Measurements from ENCODE around the gene SLC35F2. TPM values are rescaled to one million over a fixed set of nuclear protein-coding genes. Genes with fewer than 3 reads are reported as not detected.

The SLC35F2 gene
- polyA plus RNA-seq, 1 donor from 2014 or later = 0.59 TPM

GRCh38 chr11:107851704-107852310, 6.8 kb downstream of the SLC35F2 start:
- H3F3A ChIP-seq (ENCODE audit: insufficient read depth, low read length, poor library complexity, severe bottlenecking) = no peaks in the 10 kb centered on the region
- peaks cover 5% of the 10 kb centered on the region for H3K27me3 ChIP-seq (ENCODE audit: insufficient read depth, low read depth, low read length)
- H4K20me1 ChIP-seq (ENCODE audit: insufficient read depth) = no peaks in the 10 kb centered on the region
- H3K9me3 ChIP-seq (ENCODE audit: low read length) = no peaks in the 10 kb centered on the region
- H2AFZ ChIP-seq (ENCODE audit: low read depth, low read length) = no peak overlapping the region
- H3K9me2 ChIP-seq (ENCODE audit: insufficient read depth, low read length) = no peaks in the 10 kb centered on the region
- H3K79me2 ChIP-seq (replicated peaks; ENCODE audit: insufficient read depth, low read length) = no peaks in the 10 kb centered on the region
- H3K27ac ChIP-seq (ENCODE audit: low read length) = no peak overlapping the region
- no peak overlapping the region for H3K4me2 ChIP-seq (ENCODE audit: low read length)
- H3K36me3 ChIP-seq (ENCODE audit: insufficient read depth, low read length) = no peaks in the 10 kb centered on the region
- TF ChIP-seq RAD21 (conservative IDR thresholded peaks at IDR 0.05) (no peak), SMC3 (conservative IDR thresholded peaks at IDR 0.05; ENCODE audit: poor library complexity) (no peak), EP300 (conservative IDR thresholded peaks at IDR 0.05; ENCODE audit: poor library complexity, severe bottlenecking) (no peak), REST (IDR thresholded peaks at IDR 0.05; ENCODE audit: borderline replicate concordance) (no peak), MXI1 (conservative IDR thresholded peaks at IDR 0.05; ENCODE audit: poor library complexity, severe bottlenecking) (no peak), CTCF (IDR thresholded peaks at IDR 0.05; ENCODE audit: poor library complexity, severe bottlenecking) (no peak), POLR2AphosphoS5 (IDR thresholded peaks at IDR 0.05) (no peak), TAF1 (IDR thresholded peaks at IDR 0.05; ENCODE audit: low read depth) (no peak), EZH2 (IDR thresholded peaks at IDR 0.05; ENCODE audit: borderline replicate concordance, insufficient read depth, low read length, poor library complexity, severe bottlenecking) (no peak)
- H3K9ac ChIP-seq (ENCODE audit: low read length) = no peak overlapping the region
- no peak overlapping the region for H3K4me3 ChIP-seq (ENCODE audit: low read length)

- no peaks in the 10 kb centered on the region for H3K27me3 ChIP-seq (ENCODE audit: insufficient read depth, low read depth, low read length)
- H3K27ac ChIP-seq (ENCODE audit: low read length) = no peak overlapping the region
- TF ChIP-seq MXI1 (conservative IDR thresholded peaks at IDR 0.05; ENCODE audit: poor library complexity, severe bottlenecking) = no peak
- TF ChIP-seq CTCF (IDR thresholded peaks at IDR 0.05; ENCODE audit: poor library complexity, severe bottlenecking) = no peak
- TF ChIP-seq POLR2AphosphoS5 (IDR thresholded peaks at IDR 0.05) = no peak
- TF ChIP-seq EP300 (conservative IDR thresholded peaks at IDR 0.05; ENCODE audit: poor library complexity, severe bottlenecking) = no peak
- no peak for TF ChIP-seq REST (IDR thresholded peaks at IDR 0.05; ENCODE audit: borderline replicate concordance)
- no peak for TF ChIP-seq TAF1 (IDR thresholded peaks at IDR 0.05; ENCODE audit: low read depth)
- TF ChIP-seq SMC3 (conservative IDR thresholded peaks at IDR 0.05; ENCODE audit: poor library complexity) = no peak
- TF ChIP-seq RAD21 (conservative IDR thresholded peaks at IDR 0.05) = no peak
- no peak for TF ChIP-seq EZH2 (IDR thresholded peaks at IDR 0.05; ENCODE audit: borderline replicate concordance, insufficient read depth, low read length, poor library complexity, severe bottlenecking)
These were observed 8.8 kb downstream of the SLC35F2 start for GRCh38 chr11:107849790-107850189.

More at GRCh38 chr11:107849790-107850189, 8.8 kb downstream of the SLC35F2 start:
- H3K4me3 ChIP-seq (ENCODE audit: low read length) = no peak overlapping the region
- no peaks in the 10 kb centered on the region for H3K9me3 ChIP-seq (ENCODE audit: low read length)
- no peak overlapping the region for H2AFZ ChIP-seq (ENCODE audit: low read depth, low read length)
- no peak overlapping the region for H3K4me2 ChIP-seq (ENCODE audit: low read length)
- no peaks in the 10 kb centered on the region for H3K9me2 ChIP-seq (ENCODE audit: insufficient read depth, low read length)
- no peaks in the 10 kb centered on the region for H3K79me2 ChIP-seq (replicated peaks; ENCODE audit: insufficient read depth, low read length)
- H4K20me1 ChIP-seq (ENCODE audit: insufficient read depth) = no peaks in the 10 kb centered on the region
- H3F3A ChIP-seq (ENCODE audit: insufficient read depth, low read length, poor library complexity, severe bottlenecking) = no peaks in the 10 kb centered on the region
- no peaks in the 10 kb centered on the region for H3K36me3 ChIP-seq (ENCODE audit: insufficient read depth, low read length)
- no peak overlapping the region for H3K9ac ChIP-seq (ENCODE audit: low read length)
